ENCODE results near the gene FSCN2. TPM values are rescaled to one million over a fixed set of nuclear protein-coding genes. Genes with fewer than 3 reads are reported as not detected.
A peak's percentile ranks its signal among the peaks of the same experiment; 100 is the strongest.

The FSCN2 gene
- total RNA-seq, 2 donors from 2014 or later, result 7.0 to 13.5 TPM

DNA sequence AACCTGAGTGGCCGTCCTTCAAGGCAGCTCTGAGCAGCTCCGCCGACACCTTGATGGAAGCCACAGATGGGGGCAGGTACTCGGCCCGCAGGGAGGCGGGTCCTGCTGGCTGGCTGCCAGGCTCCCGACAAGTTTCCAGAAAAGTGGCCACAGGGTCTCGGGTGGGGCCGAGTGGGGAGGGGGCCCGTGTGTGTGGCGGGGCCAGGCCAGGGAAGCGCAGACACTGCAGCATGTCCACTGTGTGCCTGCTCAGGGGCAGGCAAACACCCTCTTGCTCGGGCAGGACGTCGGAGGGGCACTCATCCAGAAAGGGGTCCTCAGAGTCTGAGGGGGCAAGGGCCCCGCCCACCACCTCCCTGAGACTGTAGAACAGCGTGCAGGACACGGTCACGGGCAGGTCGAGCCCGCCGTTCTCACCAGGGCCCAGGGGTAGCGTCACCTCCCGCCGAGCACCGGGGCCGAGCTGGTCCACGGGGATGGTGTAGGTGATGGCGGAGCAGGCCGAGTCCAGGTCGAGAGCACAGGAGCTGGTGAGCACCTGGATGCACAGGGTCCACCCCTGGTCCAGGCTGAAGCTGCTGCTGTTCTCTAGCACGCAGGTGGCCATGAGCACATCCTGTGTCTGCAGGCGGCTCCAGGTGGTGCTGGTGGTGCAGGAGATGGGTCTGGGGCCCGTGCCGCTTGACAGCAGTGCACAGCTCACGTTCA is 18.9 kb downstream of the FSCN2 start:
- Histone ChIP-seq H3K4me1 (peaks cover 20% of the 10 kb centered on the region), H3K27me3 (no peaks in the 10 kb centered on the region), H3K9me3 (no peaks in the 10 kb centered on the region), H3K4me3 (no peak overlapping the region), H3K27ac (no peak overlapping the region), H3K36me3 (replicated peaks in 1 of 2; ENCODE audit: insufficient read depth in 1 of 2, low read depth in 2 of 2) (peaks cover 0 to 8% of the 10 kb centered on the region in 2 donors)
- intact Hi-C loops (cut with DNase I), result no loop called here
- peak in 2 of 4 donors; percentile 33 to 35 for DNase-seq
- no peak for ATAC-seq
- TF ChIP-seq POLR2A (IDR thresholded peaks at IDR 0.05), result peak in 2 of 3 donors; percentile 20 to 32
- TF ChIP-seq, protein P1, sequence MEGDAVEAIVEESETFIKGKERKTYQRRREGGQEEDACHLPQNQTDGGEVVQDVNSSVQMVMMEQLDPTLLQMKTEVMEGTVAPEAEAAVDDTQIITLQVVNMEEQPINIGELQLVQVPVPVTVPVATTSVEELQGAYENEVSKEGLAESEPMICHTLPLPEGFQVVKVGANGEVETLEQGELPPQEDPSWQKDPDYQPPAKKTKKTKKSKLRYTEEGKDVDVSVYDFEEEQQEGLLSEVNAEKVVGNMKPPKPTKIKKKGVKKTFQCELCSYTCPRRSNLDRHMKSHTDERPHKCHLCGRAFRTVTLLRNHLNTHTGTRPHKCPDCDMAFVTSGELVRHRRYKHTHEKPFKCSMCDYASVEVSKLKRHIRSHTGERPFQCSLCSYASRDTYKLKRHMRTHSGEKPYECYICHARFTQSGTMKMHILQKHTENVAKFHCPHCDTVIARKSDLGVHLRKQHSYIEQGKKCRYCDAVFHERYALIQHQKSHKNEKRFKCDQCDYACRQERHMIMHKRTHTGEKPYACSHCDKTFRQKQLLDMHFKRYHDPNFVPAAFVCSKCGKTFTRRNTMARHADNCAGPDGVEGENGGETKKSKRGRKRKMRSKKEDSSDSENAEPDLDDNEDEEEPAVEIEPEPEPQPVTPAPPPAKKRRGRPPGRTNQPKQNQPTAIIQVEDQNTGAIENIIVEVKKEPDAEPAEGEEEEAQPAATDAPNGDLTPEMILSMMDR (IDR thresholded peaks at IDR 0.05), result no peak
- 85 to 86% methylated on average over 18 to 27 of the region's 36 CpGs for WGBS, 2 donors

DNA sequence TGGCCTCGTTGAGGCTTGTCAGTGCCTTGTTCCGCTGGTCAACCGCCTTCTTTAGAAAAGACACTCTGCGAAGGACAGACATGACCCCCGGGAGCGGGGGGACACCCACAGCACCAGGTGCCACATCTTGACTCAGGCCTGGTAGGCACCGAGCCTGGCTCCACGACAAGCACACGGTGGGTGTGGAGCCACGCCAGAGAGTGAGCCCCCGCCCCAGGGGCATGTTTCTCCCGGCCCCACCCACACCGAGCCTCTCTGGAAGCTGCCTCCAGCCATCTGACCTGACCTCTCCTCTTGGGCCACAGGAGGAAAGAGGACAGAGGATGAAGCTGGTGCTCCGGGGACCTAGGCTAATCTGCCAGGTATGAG is 19.4 kb downstream of the FSCN2 start:
- 69 to 79% methylated on average over 8 to 14 of the region's 14 CpGs for WGBS, 2 donors
- ATAC-seq (no peak), DNase-seq (no peak)
- intact Hi-C loops (cut with DNase I), result no loop called here
- Histone ChIP-seq H3K4me3 (no peak overlapping the region), H3K27ac (no peak overlapping the region), H3K9me3 (no peaks in the 10 kb centered on the region), H3K36me3 (replicated peaks in 1 of 2; ENCODE audit: insufficient read depth in 1 of 2, low read depth in 2 of 2) (peaks cover 0 to 8% of the 10 kb centered on the region in 2 donors), H3K27me3 (no peaks in the 10 kb centered on the region), H3K4me1 (peaks cover 20% of the 10 kb centered on the region)
- no peak for TF ChIP-seq POLR2A (IDR thresholded peaks at IDR 0.05)
- TF ChIP-seq, protein P1 (IDR thresholded peaks at IDR 0.05), result no peak

DNA sequence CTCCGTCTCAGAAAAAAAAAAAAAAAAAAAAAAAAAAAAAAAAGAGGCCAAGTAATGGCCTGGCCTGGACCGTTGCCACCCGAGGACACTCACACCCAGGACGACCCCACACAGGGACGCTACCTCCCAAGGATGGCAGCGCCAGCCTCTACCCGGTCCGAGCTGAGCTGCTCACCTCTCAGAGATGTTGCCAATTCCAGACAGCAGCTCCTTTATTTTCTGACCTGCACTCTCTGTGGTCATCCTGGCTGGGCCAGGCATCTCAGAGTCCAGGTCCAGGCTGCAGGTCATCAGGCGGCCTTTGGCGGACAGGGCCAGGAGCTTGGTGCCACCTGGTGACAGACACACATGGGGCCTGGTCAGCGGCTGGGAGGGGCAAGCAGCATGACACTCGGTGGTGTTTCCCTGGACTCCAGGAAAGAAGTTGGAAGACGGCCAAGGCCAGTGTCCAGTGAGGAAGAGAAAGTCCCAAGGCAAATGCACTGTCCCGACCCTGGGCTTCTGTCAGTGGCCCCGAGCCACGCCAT is 20.9 kb downstream of the FSCN2 start:
- no peak overlapping the region for H3K4me3 ChIP-seq
- no peaks in the 10 kb centered on the region for H3K27me3 ChIP-seq
- H3K9me3 ChIP-seq, result no peaks in the 10 kb centered on the region
- no peak overlapping the region for H3K27ac ChIP-seq
- 84 to 85% methylated on average over 15 to 16 of the region's 16 CpGs for WGBS, 2 donors
- peaks cover 33% of the 10 kb centered on the region for H3K4me1 ChIP-seq
- peaks cover 0 to 8% of the 10 kb centered on the region in 2 donors for H3K36me3 ChIP-seq (replicated peaks in 1 of 2; ENCODE audit: insufficient read depth in 1 of 2, low read depth in 2 of 2)
- DNase-seq (peak in 1 of 4 donors; percentile 34), ATAC-seq (no peak)
- peak in 2 of 3 donors; percentile 7 to 15 for TF ChIP-seq POLR2A (IDR thresholded peaks at IDR 0.05)
- TF ChIP-seq, protein P1 (IDR thresholded peaks at IDR 0.05), result no peak
- intact Hi-C loops (cut with DNase I), result no loop called here

DNA sequence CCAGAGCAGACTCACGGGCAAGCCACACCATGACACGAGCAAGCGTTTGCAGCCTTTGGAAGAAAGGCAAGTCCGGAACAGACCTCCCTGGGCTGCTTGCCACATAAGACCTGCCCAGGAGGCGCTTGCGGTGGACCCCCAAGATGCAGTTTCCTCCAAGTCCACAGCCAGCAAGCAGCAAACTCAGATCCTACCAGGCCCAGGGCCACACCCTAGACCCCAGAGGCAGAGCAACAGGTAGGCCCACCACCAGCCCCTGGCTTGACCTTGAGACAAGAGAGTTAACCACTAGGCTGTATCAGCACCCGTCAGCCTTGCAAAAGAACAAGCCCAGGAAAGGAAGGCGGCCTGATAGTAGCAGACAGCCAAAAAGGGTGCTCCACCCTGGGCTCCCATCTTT is 21.6 kb downstream of the FSCN2 start:
- peaks cover 0 to 8% of the 10 kb centered on the region in 2 donors for H3K36me3 ChIP-seq (replicated peaks in 1 of 2; ENCODE audit: insufficient read depth in 1 of 2, low read depth in 2 of 2)
- no peak overlapping the region for H3K4me3 ChIP-seq
- peaks cover 35% of the 10 kb centered on the region for H3K4me1 ChIP-seq
- no peaks in the 10 kb centered on the region for H3K9me3 ChIP-seq
- no peak overlapping the region for H3K27ac ChIP-seq
- WGBS, 2 donors, result 91 to 93% methylated on average over 8 of the region's 8 CpGs
- no peaks in the 10 kb centered on the region for H3K27me3 ChIP-seq
- DNase-seq (no peak), ATAC-seq (no peak)
- no peak for TF ChIP-seq POLR2A (IDR thresholded peaks at IDR 0.05)
- TF ChIP-seq, protein P1 (IDR thresholded peaks at IDR 0.05), result no peak
- intact Hi-C loops (cut with DNase I), result no loop called here

DNA sequence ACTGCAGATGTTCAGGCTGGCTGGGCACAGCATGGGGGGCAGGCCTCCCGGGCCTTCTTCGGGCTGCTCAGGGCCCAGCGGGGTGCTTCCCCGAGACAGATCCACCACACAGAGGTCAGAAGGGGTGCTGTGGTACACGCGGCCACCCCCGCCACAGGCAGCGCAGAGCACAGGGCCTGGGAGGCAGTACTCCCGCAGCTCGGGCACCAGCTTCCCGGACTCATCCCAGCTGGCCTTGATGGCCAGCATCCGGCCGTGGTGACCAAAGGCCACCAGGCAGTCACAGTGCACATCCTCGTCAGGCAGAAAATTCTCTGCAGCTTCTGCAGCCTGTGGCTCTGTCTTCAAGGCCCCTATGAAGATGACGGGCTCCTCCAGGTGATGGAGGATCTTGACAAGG is 22.1 kb downstream of the FSCN2 start:
- Histone ChIP-seq H3K36me3 (replicated peaks in 1 of 2; ENCODE audit: insufficient read depth in 1 of 2, low read depth in 2 of 2) (peaks cover 0 to 8% of the 10 kb centered on the region in 2 donors), H3K27ac (no peak overlapping the region), H3K9me3 (no peaks in the 10 kb centered on the region), H3K4me3 (no peak overlapping the region), H3K4me1 (peaks cover 35% of the 10 kb centered on the region), H3K27me3 (no peaks in the 10 kb centered on the region)
- 95 to 100% methylated on average over 1 to 8 of the region's 15 CpGs for WGBS, 2 donors
- ATAC-seq (no peak), DNase-seq (no peak)
- intact Hi-C loops (cut with DNase I), result no loop called here
- no peak for TF ChIP-seq POLR2A (IDR thresholded peaks at IDR 0.05)
- TF ChIP-seq, protein P1 (IDR thresholded peaks at IDR 0.05), result no peak

All from body of pancreas (tissue), 4 donors.